HEK293 (cell line): ENCODE results near the gene ELAC2.

ENCODE experiments used
- CTCF ChIA-PET: fragments of 350-600 bp; formaldehyde crosslinking; extraction: SDS; loops from one replicate; lab custom pipeline; 2021; ENCODE audit warnings: antibody characterized with exemption; lab: Yijun Ruan, JAX
- POLR2A ChIA-PET: fragments of 300-600 bp; formaldehyde crosslinking; extraction: SDS; loops from one replicate; lab custom pipeline; 2020; ENCODE audit warnings: antibody characterized with exemption, inconsistent platforms; lab: Yijun Ruan, JAX
- H3K27ac ChIP-seq: fragments of 200-500 bp; sonication (Bioruptor generic); 2 replicates; pipeline ENCODE4 v1.5.1; 2014; ENCODE audit warnings: low read depth, low read length, control low read depth, inconsistent platforms; ENCODE audit errors: extremely low read depth
- H3K36me3 ChIP-seq, 2 experiments: fragments of 200-500 bp in 1 of 2; sonication (Bioruptor generic) in 1 of 2; 1 replicate in 1 of 2; 2 replicates in 1 of 2; pipeline ENCODE4 v1.5.1; 2014 to 2017; ENCODE audit warnings: inconsistent platforms in 2 of 2, low read length in 2 of 2; ENCODE audit not compliant: control insufficient read depth in 2 of 2, insufficient read depth in 1 of 2
- H3K4me1 ChIP-seq: fragments of 200-500 bp; sonication (Bioruptor generic); 2 replicates; pipeline ENCODE4 v1.5.1; 2014; ENCODE audit warnings: mild to moderate bottlenecking, low read length, inconsistent platforms; ENCODE audit not compliant: control insufficient read depth, insufficient read depth
- H3K4me3 ChIP-seq: 2 replicates; pipeline ENCODE4 v1.5.1; 2011; ENCODE audit warnings: low read depth, mild to moderate bottlenecking, control low read depth, low read length, moderate library complexity
- H3K9me3 ChIP-seq: fragments of 200-500 bp; sonication (Bioruptor generic); 2 replicates; pipeline ENCODE4 v1.5.1; 2014; ENCODE audit warnings: low read depth, low read length, inconsistent platforms; ENCODE audit not compliant: control insufficient read depth, insufficient read depth
- KLF1 ChIP-seq: fragments of 450-650 bp; formaldehyde crosslinking; IDR thresholded peaks from 2 replicates; pipeline ENCODE4 v1.5.1; 2016; ENCODE audit warnings: missing biosample characterization, missing genetic modification characterization
- KLF16 ChIP-seq: fragments of 450-650 bp; formaldehyde crosslinking; IDR thresholded peaks from 2 replicates; pipeline ENCODE4 v1.5.1; 2017; ENCODE audit warnings: missing biosample characterization, missing genetic modification characterization
- MZF1 ChIP-seq: fragments of 450-650 bp; formaldehyde crosslinking; IDR thresholded peaks from 2 replicates; pipeline ENCODE4 v1.5.1; 2017; ENCODE audit warnings: missing biosample characterization, missing genetic modification characterization, borderline replicate concordance
- SP2 ChIP-seq: fragments of 450-650 bp; formaldehyde crosslinking; IDR thresholded peaks from 2 replicates; pipeline ENCODE4 v1.5.1; 2016; ENCODE audit warnings: missing biosample characterization, missing genetic modification characterization
- TRIM28 ChIP-seq: IDR thresholded peaks from 2 replicates; pipeline ENCODE4 v1.6.1; 2011; ENCODE audit warnings: low read length, control low read depth, borderline replicate concordance
- ZBTB21 ChIP-seq: fragments of 450-650 bp; formaldehyde crosslinking; IDR thresholded peaks from 2 replicates; pipeline ENCODE4 v1.5.1; 2017; ENCODE audit warnings: missing biosample characterization, missing genetic modification characterization
- ZBTB8A ChIP-seq: fragments of 450-650 bp; formaldehyde crosslinking; IDR thresholded peaks from 2 replicates; pipeline ENCODE4 v1.5.1; 2016; ENCODE audit warnings: missing biosample characterization, missing genetic modification characterization
- ZNF16 ChIP-seq: fragments of 450-650 bp; formaldehyde crosslinking; IDR thresholded peaks from 2 replicates; pipeline ENCODE4 v1.5.1; 2016; ENCODE audit warnings: low read depth, missing biosample characterization, missing genetic modification characterization
- ZNF211 ChIP-seq: fragments of 450-650 bp; formaldehyde crosslinking; IDR thresholded peaks from 2 replicates; pipeline ENCODE4 v1.5.1; 2016; ENCODE audit warnings: low read depth, missing biosample characterization, missing genetic modification characterization
- ZNF335 ChIP-seq: fragments of 450-650 bp; formaldehyde crosslinking; conservative IDR thresholded peaks from 2 replicates; pipeline ENCODE4 v1.5.1; 2016; ENCODE audit warnings: missing biosample characterization, missing genetic modification characterization
- ZNF341 ChIP-seq: fragments of 450-650 bp; formaldehyde crosslinking; IDR thresholded peaks from 2 replicates; pipeline ENCODE4; 2016; ENCODE audit warnings: low read depth, missing biosample characterization, missing genetic modification characterization
- ZNF366 ChIP-seq: fragments of 450-650 bp; formaldehyde crosslinking; conservative IDR thresholded peaks from 2 replicates; pipeline ENCODE4 v1.5.1; 2016; ENCODE audit warnings: missing biosample characterization, missing genetic modification characterization
- ZNF600 ChIP-seq: fragments of 450-650 bp; formaldehyde crosslinking; IDR thresholded peaks from 2 replicates; pipeline ENCODE4 v1.5.1; 2016; ENCODE audit warnings: missing biosample characterization, missing genetic modification characterization
- ZNF629 ChIP-seq: fragments of 450-650 bp; formaldehyde crosslinking; IDR thresholded peaks from 2 replicates; pipeline ENCODE4 v1.5.1; 2017; ENCODE audit warnings: missing biosample characterization, missing genetic modification characterization
- ZNF792 ChIP-seq: fragments of 450-650 bp; formaldehyde crosslinking; IDR thresholded peaks from 2 replicates; pipeline ENCODE4 v1.5.1; 2016; ENCODE audit warnings: missing biosample characterization, missing genetic modification characterization
- TF ChIP-seq, protein P1 (sequence below): fragments of 450-650 bp; formaldehyde crosslinking; IDR thresholded peaks from 2 replicates; pipeline ENCODE4 v1.5.1; 2017; ENCODE audit warnings: missing biosample characterization, missing genetic modification characterization
- TF ChIP-seq, protein P2 (sequence below): fragments of 450-650 bp; formaldehyde crosslinking; IDR thresholded peaks from 2 replicates; pipeline ENCODE4 v1.5.1; 2016; ENCODE audit warnings: missing biosample characterization, missing genetic modification characterization
- TF ChIP-seq, protein P3 (sequence below): fragments of 450-650 bp; formaldehyde crosslinking; IDR thresholded peaks from 2 replicates; pipeline ENCODE4 v1.5.1; 2017; ENCODE audit warnings: missing biosample characterization, missing genetic modification characterization
- TF ChIP-seq, protein P4 (sequence below): fragments of 450-650 bp; formaldehyde crosslinking; IDR thresholded peaks from 2 replicates; pipeline ENCODE4 v1.5.1; 2016; ENCODE audit warnings: missing biosample characterization, missing genetic modification characterization
- TF ChIP-seq, protein P5 (sequence below): fragments of 450-650 bp; formaldehyde crosslinking; IDR thresholded peaks from 2 replicates; pipeline ENCODE4 v1.5.1; 2016; ENCODE audit warnings: missing biosample characterization, missing genetic modification characterization
- TF ChIP-seq, protein P6 (sequence below): fragments of 450-650 bp; formaldehyde crosslinking; IDR thresholded peaks from 2 replicates; pipeline ENCODE4 v1.5.1; 2016; ENCODE audit warnings: missing biosample characterization, missing genetic modification characterization, low read depth

The ELAC2 gene, protein sequence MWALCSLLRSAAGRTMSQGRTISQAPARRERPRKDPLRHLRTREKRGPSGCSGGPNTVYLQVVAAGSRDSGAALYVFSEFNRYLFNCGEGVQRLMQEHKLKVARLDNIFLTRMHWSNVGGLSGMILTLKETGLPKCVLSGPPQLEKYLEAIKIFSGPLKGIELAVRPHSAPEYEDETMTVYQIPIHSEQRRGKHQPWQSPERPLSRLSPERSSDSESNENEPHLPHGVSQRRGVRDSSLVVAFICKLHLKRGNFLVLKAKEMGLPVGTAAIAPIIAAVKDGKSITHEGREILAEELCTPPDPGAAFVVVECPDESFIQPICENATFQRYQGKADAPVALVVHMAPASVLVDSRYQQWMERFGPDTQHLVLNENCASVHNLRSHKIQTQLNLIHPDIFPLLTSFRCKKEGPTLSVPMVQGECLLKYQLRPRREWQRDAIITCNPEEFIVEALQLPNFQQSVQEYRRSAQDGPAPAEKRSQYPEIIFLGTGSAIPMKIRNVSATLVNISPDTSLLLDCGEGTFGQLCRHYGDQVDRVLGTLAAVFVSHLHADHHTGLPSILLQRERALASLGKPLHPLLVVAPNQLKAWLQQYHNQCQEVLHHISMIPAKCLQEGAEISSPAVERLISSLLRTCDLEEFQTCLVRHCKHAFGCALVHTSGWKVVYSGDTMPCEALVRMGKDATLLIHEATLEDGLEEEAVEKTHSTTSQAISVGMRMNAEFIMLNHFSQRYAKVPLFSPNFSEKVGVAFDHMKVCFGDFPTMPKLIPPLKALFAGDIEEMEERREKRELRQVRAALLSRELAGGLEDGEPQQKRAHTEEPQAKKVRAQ

DNA sequence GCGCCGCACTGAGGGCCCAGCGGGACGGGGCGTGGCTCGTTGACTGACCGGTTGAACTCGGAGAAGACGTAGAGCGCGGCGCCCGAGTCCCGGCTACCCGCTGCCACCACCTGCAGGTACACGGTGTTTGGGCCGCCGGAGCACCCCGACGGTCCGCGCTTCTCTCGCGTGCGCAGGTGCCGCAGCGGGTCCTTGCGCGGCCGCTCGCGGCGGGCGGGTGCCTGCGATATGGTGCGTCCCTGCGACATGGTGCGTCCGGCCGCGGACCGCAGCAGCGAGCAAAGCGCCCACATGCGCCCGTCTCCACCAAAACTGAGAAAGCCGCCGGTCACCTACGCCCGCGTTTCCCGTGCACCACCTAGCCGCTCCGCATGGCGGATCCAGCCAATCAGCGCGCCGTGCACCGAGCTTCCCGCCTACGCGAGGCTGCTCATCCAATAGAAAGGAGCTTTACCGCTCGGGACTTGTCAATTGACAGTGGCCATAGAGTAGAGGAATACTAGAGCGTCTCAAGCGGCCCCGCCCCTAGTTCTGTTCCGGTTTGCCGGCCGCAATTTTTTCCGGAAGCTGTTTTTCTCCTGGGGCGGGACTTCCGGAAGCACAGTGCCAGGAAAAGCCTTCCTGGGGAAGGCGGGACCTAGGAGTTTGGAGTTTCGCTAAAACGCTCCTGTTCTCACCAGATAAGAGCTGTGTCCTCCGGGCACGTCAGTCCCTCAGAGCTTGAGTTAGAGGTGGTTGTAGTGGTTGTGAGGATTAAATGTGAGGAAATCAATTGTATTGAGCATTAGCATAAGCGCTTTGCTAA is at the start of gene ELAC2:
Gene ELAC2, minus strand, starts transcription at position 373 of the 805 bp plus-strand sequence. Its CDS starts 80 bp downstream, at position 293.
- Histone ChIP-seq H3K9me3 (no peaks in the 10 kb centered on the region), H3K36me3 (peaks cover 39 to 41% of the 10 kb centered on the region in 2 experiments), H3K27ac (peak within 1 kb of the TSS; percentile 78), H3K4me1 (peaks cover 6% of the 10 kb centered on the region; the same call in 1 of the 2 replicates), H3K4me3 (peak within 1 kb of the TSS; percentile 81)
- ChIA-PET POLR2A (interaction anchor here (0.6 to 3.0 kb wide), 26 partner anchors 9 to 1291 kb away, joined by 3 to 26 read pairs (median 4); partner anchors contain the start of genes HS3ST3B1 and ZNF18), CTCF (interaction anchor here (0.6 to 8.3 kb wide), 8 partner anchors 9 to 837 kb away, joined by 3 to 137 read pairs (median 5); no protein-coding TSS in a partner anchor)
- 0 out of 2 replicates have a peak, but pooled peaks have one; percentile 10 for TF ChIP-seq ZBTB21 (tag by site-specific recombination)
- TF ChIP-seq KLF1 (tag by site-specific recombination): peak; percentile 79
- TF ChIP-seq ZBTB8A (tag by site-specific recombination): peak; percentile 96
- peak; percentile 84 for TF ChIP-seq TRIM28
- TF ChIP-seq, protein P1, sequence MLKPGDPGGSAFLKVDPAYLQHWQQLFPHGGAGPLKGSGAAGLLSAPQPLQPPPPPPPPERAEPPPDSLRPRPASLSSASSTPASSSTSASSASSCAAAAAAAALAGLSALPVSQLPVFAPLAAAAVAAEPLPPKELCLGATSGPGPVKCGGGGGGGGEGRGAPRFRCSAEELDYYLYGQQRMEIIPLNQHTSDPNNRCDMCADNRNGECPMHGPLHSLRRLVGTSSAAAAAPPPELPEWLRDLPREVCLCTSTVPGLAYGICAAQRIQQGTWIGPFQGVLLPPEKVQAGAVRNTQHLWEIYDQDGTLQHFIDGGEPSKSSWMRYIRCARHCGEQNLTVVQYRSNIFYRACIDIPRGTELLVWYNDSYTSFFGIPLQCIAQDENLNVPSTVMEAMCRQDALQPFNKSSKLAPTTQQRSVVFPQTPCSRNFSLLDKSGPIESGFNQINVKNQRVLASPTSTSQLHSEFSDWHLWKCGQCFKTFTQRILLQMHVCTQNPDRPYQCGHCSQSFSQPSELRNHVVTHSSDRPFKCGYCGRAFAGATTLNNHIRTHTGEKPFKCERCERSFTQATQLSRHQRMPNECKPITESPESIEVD (tag by site-specific recombination): no peak
- TF ChIP-seq ZNF341 (tag by site-specific recombination): peak; percentile 32; the same call in 1 of the 2 replicates
- 0 out of 2 replicates have a peak, but pooled peaks have one; percentile 61 for TF ChIP-seq MZF1 (tag by site-specific recombination)
- TF ChIP-seq ZNF366 (tag by site-specific recombination): no peak; the same call in 1 of the 2 replicates
- TF ChIP-seq, protein P2, sequence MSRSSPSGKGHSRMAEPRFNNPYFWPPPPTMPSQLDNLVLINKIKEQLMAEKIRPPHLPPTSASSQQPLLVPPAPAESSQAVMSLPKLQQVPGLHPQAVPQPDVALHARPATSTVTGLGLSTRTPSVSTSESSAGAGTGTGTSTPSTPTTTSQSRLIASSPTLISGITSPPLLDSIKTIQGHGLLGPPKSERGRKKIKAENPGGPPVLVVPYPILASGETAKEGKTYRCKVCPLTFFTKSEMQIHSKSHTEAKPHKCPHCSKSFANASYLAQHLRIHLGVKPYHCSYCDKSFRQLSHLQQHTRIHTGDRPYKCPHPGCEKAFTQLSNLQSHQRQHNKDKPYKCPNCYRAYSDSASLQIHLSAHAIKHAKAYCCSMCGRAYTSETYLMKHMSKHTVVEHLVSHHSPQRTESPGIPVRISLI (tag by site-specific recombination): peak; percentile 96
- TF ChIP-seq ZNF600: peak; percentile 63
- peak; percentile 84 for TF ChIP-seq ZNF335
- peak; percentile 91 for TF ChIP-seq KLF16 (tag by site-specific recombination)
- peak; percentile 31; the same call in 1 of the 2 replicates for TF ChIP-seq ZNF629 (tag by site-specific recombination)
- no peak for TF ChIP-seq ZNF211 (tag by site-specific recombination)
- peak; percentile 60; the same call in 1 of the 2 replicates for TF ChIP-seq ZNF792 (tag by site-specific recombination)
- no peak for TF ChIP-seq ZNF16 (tag by site-specific recombination)
- TF ChIP-seq, protein P3, sequence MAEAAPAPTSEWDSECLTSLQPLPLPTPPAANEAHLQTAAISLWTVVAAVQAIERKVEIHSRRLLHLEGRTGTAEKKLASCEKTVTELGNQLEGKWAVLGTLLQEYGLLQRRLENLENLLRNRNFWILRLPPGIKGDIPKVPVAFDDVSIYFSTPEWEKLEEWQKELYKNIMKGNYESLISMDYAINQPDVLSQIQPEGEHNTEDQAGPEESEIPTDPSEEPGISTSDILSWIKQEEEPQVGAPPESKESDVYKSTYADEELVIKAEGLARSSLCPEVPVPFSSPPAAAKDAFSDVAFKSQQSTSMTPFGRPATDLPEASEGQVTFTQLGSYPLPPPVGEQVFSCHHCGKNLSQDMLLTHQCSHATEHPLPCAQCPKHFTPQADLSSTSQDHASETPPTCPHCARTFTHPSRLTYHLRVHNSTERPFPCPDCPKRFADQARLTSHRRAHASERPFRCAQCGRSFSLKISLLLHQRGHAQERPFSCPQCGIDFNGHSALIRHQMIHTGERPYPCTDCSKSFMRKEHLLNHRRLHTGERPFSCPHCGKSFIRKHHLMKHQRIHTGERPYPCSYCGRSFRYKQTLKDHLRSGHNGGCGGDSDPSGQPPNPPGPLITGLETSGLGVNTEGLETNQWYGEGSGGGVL (tag by site-specific recombination): 0 out of 2 replicates have a peak, but pooled peaks have one; percentile 35
- TF ChIP-seq SP2 (tag by site-specific recombination): peak; percentile 96
- TF ChIP-seq, protein P4, sequence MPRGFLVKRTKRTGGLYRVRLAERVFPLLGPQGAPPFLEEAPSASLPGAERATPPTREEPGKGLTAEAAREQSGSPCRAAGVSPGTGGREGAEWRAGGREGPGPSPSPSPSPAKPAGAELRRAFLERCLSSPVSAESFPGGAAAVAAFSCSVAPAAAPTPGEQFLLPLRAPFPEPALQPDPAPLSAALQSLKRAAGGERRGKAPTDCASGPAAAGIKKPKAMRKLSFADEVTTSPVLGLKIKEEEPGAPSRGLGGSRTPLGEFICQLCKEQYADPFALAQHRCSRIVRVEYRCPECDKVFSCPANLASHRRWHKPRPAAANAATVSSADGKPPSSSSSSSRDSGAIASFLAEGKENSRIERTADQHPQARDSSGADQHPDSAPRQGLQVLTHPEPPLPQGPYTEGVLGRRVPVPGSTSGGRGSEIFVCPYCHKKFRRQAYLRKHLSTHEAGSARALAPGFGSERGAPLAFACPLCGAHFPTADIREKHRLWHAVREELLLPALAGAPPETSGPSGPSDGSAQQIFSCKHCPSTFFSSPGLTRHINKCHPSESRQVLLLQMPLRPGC (tag by site-specific recombination): no peak
- TF ChIP-seq, protein P5, sequence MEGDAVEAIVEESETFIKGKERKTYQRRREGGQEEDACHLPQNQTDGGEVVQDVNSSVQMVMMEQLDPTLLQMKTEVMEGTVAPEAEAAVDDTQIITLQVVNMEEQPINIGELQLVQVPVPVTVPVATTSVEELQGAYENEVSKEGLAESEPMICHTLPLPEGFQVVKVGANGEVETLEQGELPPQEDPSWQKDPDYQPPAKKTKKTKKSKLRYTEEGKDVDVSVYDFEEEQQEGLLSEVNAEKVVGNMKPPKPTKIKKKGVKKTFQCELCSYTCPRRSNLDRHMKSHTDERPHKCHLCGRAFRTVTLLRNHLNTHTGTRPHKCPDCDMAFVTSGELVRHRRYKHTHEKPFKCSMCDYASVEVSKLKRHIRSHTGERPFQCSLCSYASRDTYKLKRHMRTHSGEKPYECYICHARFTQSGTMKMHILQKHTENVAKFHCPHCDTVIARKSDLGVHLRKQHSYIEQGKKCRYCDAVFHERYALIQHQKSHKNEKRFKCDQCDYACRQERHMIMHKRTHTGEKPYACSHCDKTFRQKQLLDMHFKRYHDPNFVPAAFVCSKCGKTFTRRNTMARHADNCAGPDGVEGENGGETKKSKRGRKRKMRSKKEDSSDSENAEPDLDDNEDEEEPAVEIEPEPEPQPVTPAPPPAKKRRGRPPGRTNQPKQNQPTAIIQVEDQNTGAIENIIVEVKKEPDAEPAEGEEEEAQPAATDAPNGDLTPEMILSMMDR (tag by site-specific recombination): peak; percentile 82
- TF ChIP-seq, protein P6, sequence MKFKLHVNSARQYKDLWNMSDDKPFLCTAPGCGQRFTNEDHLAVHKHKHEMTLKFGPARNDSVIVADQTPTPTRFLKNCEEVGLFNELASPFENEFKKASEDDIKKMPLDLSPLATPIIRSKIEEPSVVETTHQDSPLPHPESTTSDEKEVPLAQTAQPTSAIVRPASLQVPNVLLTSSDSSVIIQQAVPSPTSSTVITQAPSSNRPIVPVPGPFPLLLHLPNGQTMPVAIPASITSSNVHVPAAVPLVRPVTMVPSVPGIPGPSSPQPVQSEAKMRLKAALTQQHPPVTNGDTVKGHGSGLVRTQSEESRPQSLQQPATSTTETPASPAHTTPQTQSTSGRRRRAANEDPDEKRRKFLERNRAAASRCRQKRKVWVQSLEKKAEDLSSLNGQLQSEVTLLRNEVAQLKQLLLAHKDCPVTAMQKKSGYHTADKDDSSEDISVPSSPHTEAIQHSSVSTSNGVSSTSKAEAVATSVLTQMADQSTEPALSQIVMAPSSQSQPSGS (tag by site-specific recombination): no peak
